Fibroblast of mammary gland (primary cell): Measurements from ENCODE around the gene TVP23C.

ENCODE experiments used
- DNase-seq: peaks from one replicate; pipeline ENCODE4 v3.0.0-alpha.2; 2010; ENCODE audit warnings: low read depth
- H3K4me3 ChIP-seq: 2 replicates; pipeline ENCODE4 v1.5.1; 2011; ENCODE audit warnings: low read depth, mild to moderate bottlenecking, low read length, moderate library complexity; ENCODE audit not compliant: control insufficient read depth
- CTCF ChIP-seq: conservative IDR thresholded peaks from 2 replicates; pipeline ENCODE4 v1.5.1; 2011; ENCODE audit warnings: low read depth, low read length, inconsistent platforms; ENCODE audit not compliant: control insufficient read depth, insufficient read depth

Gene TVP23C

GRCh38 chr17:15490634-15491261 lies 72.5 kb downstream of the TVP23C start:
- H3K4me3 ChIP-seq = no peak overlapping the region
- no peak for TF ChIP-seq CTCF
- peak; percentile 73 for DNase-seq

- TF ChIP-seq CTCF = no peak
- no peak overlapping the region for H3K4me3 ChIP-seq
- no peak for DNase-seq
These were observed 74.7 kb downstream of the TVP23C start for GRCh38 chr17:15488557-15488956.

- TF ChIP-seq CTCF = no peak
- no peak for DNase-seq
- no peak overlapping the region for H3K4me3 ChIP-seq
These were observed 78.2 kb downstream of the TVP23C start for GRCh38 chr17:15485045-15485444.

- no peak for DNase-seq
- TF ChIP-seq CTCF = no peak
These were observed 79.9 kb downstream of the TVP23C start for GRCh38 chr17:15483431-15483830.

GRCh38 chr17:15482476-15482875 lies 80.8 kb downstream of the TVP23C start:
- no peak for TF ChIP-seq CTCF
- no peak for DNase-seq
- no peak overlapping the region for H3K4me3 ChIP-seq

More at GRCh38 chr17:15483431-15483830, 79.9 kb downstream of the TVP23C start:
- H3K4me3 ChIP-seq = no peak overlapping the region

- DNase-seq = no peak
- H3K4me3 ChIP-seq = no peak overlapping the region
- no peak for TF ChIP-seq CTCF
These were observed 81.8 kb downstream of the TVP23C start for GRCh38 chr17:15481481-15481880.

GRCh38 chr17:15480204-15480603 lies 83.1 kb downstream of the TVP23C start:
- no peak overlapping the region for H3K4me3 ChIP-seq
- DNase-seq = no peak
- TF ChIP-seq CTCF = no peak
